ENCODE measurements around the gene IRX3. TPM values are rescaled to one million over a fixed set of nuclear protein-coding genes. Genes with fewer than 3 reads are reported as not detected.

IRX3 gene
- total and polyA plus RNA-seq, 2 experiments from 2014 or later: 0.90 to 1.6 TPM

DNA sequence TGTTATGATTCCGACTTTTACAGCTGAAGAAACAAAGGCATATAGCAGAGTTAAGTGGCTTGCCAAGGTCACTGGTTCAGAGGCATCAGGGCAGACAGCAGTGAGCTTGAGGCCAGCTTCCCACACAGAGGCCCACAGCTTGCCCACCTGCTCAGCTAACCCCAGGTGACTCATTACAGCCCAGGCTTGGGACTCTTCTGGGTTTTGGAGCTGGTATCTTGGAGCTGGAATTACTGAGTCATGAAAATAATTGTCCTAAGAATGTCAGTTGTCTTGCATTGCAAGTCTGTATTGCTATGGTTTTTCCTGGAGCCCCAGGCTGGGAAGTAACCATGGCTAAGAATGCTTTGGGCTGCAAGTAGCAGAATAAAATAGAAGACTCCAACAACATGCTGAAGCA lies 32.4 kb upstream of the IRX3 start:
- no peak for TF ChIP-seq EZH2phosphoT487 (IDR thresholded peaks at IDR 0.05; ENCODE audit: unreplicated experiment)
- TF ChIP-seq CREB1 (CRISPR knock-in tag; IDR thresholded peaks at IDR 0.05; ENCODE audit: low read depth): no peak
- TF ChIP-seq, protein P1, sequence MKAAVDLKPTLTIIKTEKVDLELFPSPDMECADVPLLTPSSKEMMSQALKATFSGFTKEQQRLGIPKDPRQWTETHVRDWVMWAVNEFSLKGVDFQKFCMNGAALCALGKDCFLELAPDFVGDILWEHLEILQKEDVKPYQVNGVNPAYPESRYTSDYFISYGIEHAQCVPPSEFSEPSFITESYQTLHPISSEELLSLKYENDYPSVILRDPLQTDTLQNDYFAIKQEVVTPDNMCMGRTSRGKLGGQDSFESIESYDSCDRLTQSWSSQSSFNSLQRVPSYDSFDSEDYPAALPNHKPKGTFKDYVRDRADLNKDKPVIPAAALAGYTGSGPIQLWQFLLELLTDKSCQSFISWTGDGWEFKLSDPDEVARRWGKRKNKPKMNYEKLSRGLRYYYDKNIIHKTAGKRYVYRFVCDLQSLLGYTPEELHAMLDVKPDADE (IDR thresholded peaks at IDR 0.05): no peak
- no peak for TF ChIP-seq STAT1 (IDR thresholded peaks at IDR 0.05; ENCODE audit: unreplicated experiment)
- no peak for TF ChIP-seq JUNB (IDR thresholded peaks at IDR 0.05; ENCODE audit: unreplicated experiment)
- no peak for TF ChIP-seq EZH2 (IDR thresholded peaks at IDR 0.05; ENCODE audit: low read depth, unreplicated experiment)
- TF ChIP-seq, protein P2, sequence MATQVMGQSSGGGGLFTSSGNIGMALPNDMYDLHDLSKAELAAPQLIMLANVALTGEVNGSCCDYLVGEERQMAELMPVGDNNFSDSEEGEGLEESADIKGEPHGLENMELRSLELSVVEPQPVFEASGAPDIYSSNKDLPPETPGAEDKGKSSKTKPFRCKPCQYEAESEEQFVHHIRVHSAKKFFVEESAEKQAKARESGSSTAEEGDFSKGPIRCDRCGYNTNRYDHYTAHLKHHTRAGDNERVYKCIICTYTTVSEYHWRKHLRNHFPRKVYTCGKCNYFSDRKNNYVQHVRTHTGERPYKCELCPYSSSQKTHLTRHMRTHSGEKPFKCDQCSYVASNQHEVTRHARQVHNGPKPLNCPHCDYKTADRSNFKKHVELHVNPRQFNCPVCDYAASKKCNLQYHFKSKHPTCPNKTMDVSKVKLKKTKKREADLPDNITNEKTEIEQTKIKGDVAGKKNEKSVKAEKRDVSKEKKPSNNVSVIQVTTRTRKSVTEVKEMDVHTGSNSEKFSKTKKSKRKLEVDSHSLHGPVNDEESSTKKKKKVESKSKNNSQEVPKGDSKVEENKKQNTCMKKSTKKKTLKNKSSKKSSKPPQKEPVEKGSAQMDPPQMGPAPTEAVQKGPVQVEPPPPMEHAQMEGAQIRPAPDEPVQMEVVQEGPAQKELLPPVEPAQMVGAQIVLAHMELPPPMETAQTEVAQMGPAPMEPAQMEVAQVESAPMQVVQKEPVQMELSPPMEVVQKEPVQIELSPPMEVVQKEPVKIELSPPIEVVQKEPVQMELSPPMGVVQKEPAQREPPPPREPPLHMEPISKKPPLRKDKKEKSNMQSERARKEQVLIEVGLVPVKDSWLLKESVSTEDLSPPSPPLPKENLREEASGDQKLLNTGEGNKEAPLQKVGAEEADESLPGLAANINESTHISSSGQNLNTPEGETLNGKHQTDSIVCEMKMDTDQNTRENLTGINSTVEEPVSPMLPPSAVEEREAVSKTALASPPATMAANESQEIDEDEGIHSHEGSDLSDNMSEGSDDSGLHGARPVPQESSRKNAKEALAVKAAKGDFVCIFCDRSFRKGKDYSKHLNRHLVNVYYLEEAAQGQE (IDR thresholded peaks at IDR 0.05; ENCODE audit: unreplicated experiment): no peak
- TF ChIP-seq ZNF114 (CRISPR knock-in tag; IDR thresholded peaks at IDR 0.05): no peak
- no peak for TF ChIP-seq ZNF331 (CRISPR knock-in tag; IDR thresholded peaks at IDR 0.05; ENCODE audit: low read depth)
- TF ChIP-seq POLR2AphosphoS5 (IDR thresholded peaks at IDR 0.05; ENCODE audit: low read depth): no peak
- TF ChIP-seq, protein P3, sequence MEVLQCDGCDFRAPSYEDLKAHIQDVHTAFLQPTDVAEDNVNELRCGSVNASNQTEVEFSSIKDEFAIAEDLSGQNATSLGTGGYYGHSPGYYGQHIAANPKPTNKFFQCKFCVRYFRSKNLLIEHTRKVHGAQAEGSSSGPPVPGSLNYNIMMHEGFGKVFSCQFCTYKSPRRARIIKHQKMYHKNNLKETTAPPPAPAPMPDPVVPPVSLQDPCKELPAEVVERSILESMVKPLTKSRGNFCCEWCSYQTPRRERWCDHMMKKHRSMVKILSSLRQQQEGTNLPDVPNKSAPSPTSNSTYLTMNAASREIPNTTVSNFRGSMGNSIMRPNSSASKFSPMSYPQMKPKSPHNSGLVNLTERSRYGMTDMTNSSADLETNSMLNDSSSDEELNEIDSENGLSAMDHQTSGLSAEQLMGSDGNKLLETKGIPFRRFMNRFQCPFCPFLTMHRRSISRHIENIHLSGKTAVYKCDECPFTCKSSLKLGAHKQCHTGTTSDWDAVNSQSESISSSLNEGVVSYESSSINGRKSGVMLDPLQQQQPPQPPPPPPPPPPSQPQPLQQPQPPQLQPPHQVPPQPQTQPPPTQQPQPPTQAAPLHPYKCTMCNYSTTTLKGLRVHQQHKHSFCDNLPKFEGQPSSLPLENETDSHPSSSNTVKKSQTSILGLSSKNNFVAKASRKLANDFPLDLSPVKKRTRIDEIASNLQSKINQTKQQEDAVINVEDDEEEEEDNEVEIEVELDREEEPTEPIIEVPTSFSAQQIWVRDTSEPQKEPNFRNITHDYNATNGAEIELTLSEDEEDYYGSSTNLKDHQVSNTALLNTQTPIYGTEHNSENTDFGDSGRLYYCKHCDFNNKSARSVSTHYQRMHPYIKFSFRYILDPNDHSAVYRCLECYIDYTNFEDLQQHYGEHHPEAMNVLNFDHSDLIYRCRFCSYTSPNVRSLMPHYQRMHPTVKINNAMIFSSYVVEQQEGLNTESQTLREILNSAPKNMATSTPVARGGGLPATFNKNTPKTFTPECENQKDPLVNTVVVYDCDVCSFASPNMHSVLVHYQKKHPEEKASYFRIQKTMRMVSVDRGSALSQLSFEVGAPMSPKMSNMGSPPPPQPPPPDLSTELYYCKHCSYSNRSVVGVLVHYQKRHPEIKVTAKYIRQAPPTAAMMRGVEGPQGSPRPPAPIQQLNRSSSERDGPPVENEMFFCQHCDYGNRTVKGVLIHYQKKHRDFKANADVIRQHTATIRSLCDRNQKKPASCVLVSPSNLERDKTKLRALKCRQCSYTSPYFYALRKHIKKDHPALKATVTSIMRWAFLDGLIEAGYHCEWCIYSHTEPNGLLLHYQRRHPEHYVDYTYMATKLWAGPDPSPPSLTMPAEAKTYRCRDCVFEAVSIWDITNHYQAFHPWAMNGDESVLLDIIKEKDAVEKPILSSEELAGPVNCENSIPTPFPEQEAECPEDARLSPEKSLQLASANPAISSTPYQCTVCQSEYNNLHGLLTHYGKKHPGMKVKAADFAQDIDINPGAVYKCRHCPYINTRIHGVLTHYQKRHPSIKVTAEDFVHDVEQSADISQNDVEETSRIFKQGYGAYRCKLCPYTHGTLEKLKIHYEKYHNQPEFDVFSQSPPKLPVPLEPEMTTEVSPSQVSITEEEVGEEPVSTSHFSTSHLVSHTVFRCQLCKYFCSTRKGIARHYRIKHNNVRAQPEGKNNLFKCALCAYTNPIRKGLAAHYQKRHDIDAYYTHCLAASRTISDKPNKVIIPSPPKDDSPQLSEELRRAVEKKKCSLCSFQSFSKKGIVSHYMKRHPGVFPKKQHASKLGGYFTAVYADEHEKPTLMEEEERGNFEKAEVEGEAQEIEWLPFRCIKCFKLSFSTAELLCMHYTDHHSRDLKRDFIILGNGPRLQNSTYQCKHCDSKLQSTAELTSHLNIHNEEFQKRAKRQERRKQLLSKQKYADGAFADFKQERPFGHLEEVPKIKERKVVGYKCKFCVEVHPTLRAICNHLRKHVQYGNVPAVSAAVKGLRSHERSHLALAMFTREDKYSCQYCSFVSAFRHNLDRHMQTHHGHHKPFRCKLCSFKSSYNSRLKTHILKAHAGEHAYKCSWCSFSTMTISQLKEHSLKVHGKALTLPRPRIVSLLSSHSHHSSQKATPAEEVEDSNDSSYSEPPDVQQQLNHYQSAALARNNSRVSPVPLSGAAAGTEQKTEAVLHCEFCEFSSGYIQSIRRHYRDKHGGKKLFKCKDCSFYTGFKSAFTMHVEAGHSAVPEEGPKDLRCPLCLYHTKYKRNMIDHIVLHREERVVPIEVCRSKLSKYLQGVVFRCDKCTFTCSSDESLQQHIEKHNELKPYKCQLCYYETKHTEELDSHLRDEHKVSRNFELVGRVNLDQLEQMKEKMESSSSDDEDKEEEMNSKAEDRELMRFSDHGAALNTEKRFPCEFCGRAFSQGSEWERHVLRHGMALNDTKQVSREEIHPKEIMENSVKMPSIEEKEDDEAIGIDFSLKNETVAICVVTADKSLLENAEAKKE (CRISPR knock-in tag; IDR thresholded peaks at IDR 0.05): no peak
- TF ChIP-seq, protein P4, sequence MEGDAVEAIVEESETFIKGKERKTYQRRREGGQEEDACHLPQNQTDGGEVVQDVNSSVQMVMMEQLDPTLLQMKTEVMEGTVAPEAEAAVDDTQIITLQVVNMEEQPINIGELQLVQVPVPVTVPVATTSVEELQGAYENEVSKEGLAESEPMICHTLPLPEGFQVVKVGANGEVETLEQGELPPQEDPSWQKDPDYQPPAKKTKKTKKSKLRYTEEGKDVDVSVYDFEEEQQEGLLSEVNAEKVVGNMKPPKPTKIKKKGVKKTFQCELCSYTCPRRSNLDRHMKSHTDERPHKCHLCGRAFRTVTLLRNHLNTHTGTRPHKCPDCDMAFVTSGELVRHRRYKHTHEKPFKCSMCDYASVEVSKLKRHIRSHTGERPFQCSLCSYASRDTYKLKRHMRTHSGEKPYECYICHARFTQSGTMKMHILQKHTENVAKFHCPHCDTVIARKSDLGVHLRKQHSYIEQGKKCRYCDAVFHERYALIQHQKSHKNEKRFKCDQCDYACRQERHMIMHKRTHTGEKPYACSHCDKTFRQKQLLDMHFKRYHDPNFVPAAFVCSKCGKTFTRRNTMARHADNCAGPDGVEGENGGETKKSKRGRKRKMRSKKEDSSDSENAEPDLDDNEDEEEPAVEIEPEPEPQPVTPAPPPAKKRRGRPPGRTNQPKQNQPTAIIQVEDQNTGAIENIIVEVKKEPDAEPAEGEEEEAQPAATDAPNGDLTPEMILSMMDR (conservative IDR thresholded peaks at IDR 0.05; ENCODE audit: low read depth in 2 of 2): no peak
- TF ChIP-seq NANOG (IDR thresholded peaks at IDR 0.05; ENCODE audit: borderline replicate concordance): no peak
- peaks cover 10% of the 10 kb centered on the region for H3K27me3 Mint-ChIP-seq (ENCODE audit: insufficient read depth, low read depth, poor library complexity)
- H3K27ac Mint-ChIP-seq: no peak overlapping the region
- H3K4me3 Mint-ChIP-seq: no peak overlapping the region
- H3K27ac ChIP-seq (ENCODE audit: low read depth): no peak overlapping the region
- no peaks in the 10 kb centered on the region for H4K20me1 ChIP-seq (replicated peaks; ENCODE audit: insufficient read depth)
- H3K4me3 ChIP-seq: no peak overlapping the region
- no peak overlapping the region for H3K4me2 ChIP-seq
- no peaks in the 10 kb centered on the region for H3K27me3 ChIP-seq (ENCODE audit: insufficient read depth)
- H3K79me2 ChIP-seq (replicated peaks; ENCODE audit: insufficient read depth): no peaks in the 10 kb centered on the region
- no peak for DNase-seq (ENCODE audit: low spot score)
- peaks cover 3% of the 10 kb centered on the region; the same call in 2 of the 3 replicates for H3K9me3 Mint-ChIP-seq
- no peaks in the 10 kb centered on the region for H3K36me3 Mint-ChIP-seq (ENCODE audit: low read depth)
- no peaks in the 10 kb centered on the region for H3K9me2 ChIP-seq (ENCODE audit: insufficient read depth)
- H3K4me1 Mint-ChIP-seq: peaks cover 20% of the 10 kb centered on the region
- ATAC-seq: no peak
- H2AFZ ChIP-seq: no peak overlapping the region
- H3F3A ChIP-seq (replicated peaks; ENCODE audit: low read depth): no peaks in the 10 kb centered on the region
- H3K4me1 ChIP-seq (ENCODE audit: insufficient read depth): peaks cover 15% of the 10 kb centered on the region
- no peaks in the 10 kb centered on the region for H3K36me3 ChIP-seq (ENCODE audit: insufficient read depth)

Data from GM23338 (cell line).